Smooth muscle cell of the brain vasculature (primary cell): ENCODE results near the gene CYTL1.

Experiments used
- DNase-seq: peaks from one replicate; pipeline ENCODE4 v3.0.0-alpha.2; 2012; ENCODE audit warnings: low read depth, low spot score

Gene CYTL1

GRCh38 chr4:4968161-4968725 lies 51.0 kb downstream of the CYTL1 start:
- DNase-seq = no peak
